Brain microvascular endothelial cell (primary cell): ENCODE results near the gene CORO7.

Experiments
- DNase-seq: peaks from one replicate; pipeline ENCODE4 v3.0.0-alpha.2; 2020
- H3K27ac ChIP-seq: fragments of 250-450 bp; sonication (Bioruptor Pico); 2 replicates; pipeline ENCODE4 v1.5.1; 2020; ENCODE audit warnings: mild to moderate bottlenecking, moderate library complexity
- H3K27me3 ChIP-seq: fragments of 250-450 bp; sonication (Bioruptor Pico); replicated peaks from 2 replicates; pipeline ENCODE4 v1.5.1; 2020; ENCODE audit warnings: mild to moderate bottlenecking
- H3K36me3 ChIP-seq: fragments of 250-450 bp; sonication (Bioruptor Pico); replicated peaks from 2 replicates; pipeline ENCODE4 v1.5.1; 2020; ENCODE audit warnings: mild to moderate bottlenecking
- H3K4me3 ChIP-seq: 2 replicates; pipeline ENCODE4 v1.5.1; 2011; ENCODE audit warnings: low read depth, mild to moderate bottlenecking, control low read depth, low read length, moderate library complexity
- in situ Hi-C: cut with HindIII; loops from 2 replicates; pipeline ENCODE4 v1.10.0; 2017; ENCODE audit warnings: low sequenced_read_pairs, low pct_ligation_motif_present
- TF ChIP-seq, protein P1 (sequence below): IDR thresholded peaks from 2 replicates; pipeline ENCODE4 v1.5.1; 2011; ENCODE audit warnings: low read depth, mild to moderate bottlenecking, moderate library complexity, low read length, control low read depth, inconsistent platforms; ENCODE audit errors: missing control alignments

The CORO7 gene

DNA sequence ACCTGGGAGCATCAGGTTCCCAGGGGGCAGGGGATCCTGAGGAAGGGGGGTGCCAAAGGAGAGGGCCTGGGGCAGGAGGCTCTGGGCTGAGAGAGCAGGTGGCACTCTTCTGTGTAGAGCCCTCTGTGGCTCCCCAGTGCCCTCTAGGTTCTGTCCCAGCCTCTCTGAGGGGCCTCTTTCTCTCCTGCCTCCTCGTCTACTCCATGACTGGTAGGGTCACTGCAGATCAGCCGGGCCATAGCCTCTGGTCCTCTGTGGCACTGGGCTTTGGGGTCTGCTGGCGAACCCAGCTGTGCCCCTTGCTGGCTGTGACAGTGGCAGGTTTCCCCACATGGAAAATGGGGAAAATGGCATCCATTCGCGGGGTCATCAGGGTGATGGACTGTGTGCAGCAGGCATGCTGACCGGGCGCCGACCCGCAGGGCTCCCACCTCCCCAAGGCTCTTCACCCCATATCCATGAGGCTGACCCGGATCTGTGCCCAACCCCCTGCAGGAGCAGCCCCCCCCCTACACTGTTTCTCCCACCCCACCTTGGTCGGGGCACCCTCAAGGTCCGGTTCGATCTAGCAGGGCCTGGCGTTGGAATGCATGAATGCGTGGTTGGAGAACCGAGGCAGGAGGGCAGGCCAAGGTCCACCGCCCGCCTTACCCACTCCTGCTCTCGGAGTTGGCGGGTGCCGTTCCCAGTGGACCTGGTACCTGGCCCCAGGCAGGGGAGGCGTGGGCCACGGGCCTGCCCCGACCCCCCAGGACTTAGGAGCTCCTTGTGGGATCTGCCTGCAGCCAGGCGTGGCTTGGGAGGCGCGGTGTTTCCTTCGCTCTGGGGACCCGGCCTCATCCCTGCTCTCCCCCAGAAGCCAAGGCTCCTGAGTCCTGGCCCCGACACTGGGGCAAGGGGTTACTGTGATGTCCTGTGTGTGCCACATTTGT is 94.0 kb downstream of the CORO7 start:
- no peak for DNase-seq
- TF ChIP-seq, protein P1, sequence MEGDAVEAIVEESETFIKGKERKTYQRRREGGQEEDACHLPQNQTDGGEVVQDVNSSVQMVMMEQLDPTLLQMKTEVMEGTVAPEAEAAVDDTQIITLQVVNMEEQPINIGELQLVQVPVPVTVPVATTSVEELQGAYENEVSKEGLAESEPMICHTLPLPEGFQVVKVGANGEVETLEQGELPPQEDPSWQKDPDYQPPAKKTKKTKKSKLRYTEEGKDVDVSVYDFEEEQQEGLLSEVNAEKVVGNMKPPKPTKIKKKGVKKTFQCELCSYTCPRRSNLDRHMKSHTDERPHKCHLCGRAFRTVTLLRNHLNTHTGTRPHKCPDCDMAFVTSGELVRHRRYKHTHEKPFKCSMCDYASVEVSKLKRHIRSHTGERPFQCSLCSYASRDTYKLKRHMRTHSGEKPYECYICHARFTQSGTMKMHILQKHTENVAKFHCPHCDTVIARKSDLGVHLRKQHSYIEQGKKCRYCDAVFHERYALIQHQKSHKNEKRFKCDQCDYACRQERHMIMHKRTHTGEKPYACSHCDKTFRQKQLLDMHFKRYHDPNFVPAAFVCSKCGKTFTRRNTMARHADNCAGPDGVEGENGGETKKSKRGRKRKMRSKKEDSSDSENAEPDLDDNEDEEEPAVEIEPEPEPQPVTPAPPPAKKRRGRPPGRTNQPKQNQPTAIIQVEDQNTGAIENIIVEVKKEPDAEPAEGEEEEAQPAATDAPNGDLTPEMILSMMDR: no peak
- H3K4me3 ChIP-seq: no peak overlapping the region
- in situ Hi-C loops: no loop called here
- H3K27me3 ChIP-seq: no peaks in the 10 kb centered on the region
- no peak overlapping the region for H3K27ac ChIP-seq
- H3K36me3 ChIP-seq: no peaks in the 10 kb centered on the region

DNA sequence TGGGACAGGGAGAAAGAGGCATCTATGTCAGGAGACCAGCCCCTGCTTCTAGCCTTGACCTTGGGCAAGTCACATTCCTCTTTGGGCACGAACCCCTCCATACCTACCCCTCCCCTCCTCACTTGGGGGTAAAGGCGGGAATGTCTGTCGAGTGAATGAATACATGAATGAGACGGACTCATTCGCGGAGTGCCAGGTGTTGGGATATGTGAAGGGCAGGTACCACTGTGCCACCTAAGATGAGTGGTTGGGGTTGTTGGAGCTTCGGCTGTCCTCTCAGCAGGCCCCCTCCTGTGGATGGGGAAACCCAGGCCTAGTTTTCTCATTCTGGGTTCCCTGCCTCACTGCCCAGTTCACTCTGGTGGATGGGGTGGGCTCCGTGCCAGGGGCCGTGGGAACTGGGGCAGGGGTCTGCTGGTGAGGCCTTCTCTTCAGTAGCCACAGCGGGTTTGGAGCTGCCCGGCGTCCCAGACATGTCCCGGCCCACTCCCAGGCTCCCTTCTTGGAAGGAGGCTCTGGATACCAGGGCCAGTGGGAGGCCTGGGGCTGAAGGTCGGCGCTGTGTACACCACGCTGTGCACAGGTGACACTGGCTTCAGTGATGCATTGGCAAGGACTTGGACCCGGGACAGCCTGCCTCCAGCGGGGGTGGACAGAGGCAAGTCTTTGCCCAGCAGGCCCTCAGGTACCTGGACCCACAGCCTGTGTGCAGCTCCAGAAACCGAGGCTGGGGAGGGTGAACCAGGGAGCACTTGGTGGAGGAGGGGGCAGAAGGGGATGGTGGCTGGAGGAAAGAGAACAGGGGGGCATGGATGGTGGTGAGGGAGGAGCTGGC is 94.9 kb downstream of the CORO7 start:
- Histone ChIP-seq H3K4me3 (no peak overlapping the region), H3K27me3 (no peaks in the 10 kb centered on the region), H3K27ac (no peak overlapping the region), H3K36me3 (no peaks in the 10 kb centered on the region)
- TF ChIP-seq, protein P1: no peak
- DNase-seq: no peak
- in situ Hi-C loops: no loop called here

DNA sequence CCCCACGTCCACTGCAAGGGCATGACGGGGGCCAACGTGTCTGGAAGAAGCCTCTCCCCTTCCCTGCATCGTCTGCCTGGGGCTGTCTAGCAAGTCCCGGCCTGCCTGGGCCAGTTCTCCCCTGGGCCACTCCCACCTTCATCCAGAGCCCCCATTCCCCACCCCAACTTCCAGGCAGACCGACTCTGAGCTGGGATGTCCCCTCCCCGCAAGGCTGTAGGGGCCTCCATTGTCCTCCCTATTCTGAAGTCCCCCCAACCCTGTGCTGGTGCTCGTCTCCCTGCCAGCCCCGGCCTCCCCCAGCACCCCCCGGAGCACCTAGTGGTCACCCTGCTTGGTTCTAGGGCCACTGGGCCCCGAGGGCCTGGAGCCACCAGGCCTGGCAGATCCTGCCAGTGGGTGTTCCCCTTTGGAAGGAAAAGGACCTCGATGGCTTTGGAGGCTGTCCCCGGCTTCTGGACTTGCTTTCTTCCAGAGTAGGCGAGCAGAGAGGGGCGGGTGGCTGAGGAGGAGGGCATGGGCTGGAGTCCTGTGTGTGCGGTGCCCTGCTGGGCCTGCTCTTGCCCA is 95.7 kb downstream of the CORO7 start:
- Histone ChIP-seq H3K36me3 (no peaks in the 10 kb centered on the region), H3K27me3 (no peaks in the 10 kb centered on the region), H3K27ac (no peak overlapping the region), H3K4me3 (no peak overlapping the region)
- TF ChIP-seq, protein P1: no peak
- in situ Hi-C loops: no loop called here
- no peak for DNase-seq

DNA sequence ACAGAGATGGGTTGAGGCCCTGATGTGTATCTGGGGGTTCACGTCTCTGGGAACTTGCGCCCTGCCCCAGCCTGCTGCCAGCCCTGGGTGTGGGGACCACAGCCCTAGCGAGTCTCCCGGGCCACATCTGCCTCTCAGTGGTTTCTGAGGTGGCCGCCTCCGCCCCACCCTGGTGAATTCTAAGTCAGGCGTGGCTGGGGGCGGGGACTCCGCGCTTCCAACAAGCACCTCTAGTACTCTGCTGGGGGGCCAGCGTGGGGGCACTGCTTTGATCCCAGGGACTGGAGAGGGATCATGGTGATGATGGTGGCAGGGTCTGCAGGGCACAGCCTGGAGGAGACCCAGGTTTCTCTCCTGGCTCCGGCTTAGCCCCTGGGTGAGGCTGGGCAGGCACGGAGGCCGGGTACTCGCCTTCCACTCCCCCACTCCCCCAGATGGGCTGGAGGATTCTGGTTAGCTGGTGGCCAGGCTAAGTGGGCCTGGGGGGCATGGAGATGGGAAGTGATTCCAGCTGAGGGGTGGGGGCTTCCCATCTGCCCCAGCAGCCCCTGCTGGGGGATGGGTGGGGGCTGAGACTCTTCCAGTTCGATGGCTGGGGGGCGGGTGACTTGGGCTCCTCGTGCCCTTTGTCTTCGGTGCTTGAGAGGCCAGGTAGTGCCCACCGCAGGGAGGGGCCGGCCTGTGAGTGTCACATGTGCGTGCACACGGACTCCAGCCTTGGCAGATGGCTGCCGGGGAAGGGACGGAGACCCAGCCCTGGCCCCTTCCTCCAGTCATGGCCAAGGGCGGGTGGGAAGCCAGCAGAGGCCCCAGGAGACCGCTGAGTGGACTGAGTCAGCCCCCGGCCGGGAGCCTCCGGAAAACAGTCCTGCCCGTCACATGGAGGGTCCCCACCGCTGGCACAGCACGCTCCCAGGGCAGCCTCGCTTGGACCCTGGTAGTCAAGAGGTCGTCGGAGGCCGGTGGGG is 96.7 kb downstream of the CORO7 start:
- H3K36me3 ChIP-seq: no peaks in the 10 kb centered on the region
- DNase-seq: no peak
- in situ Hi-C loops: no loop called here
- H3K27ac ChIP-seq: no peak overlapping the region
- TF ChIP-seq, protein P1: no peak
- H3K27me3 ChIP-seq: no peaks in the 10 kb centered on the region
- H3K4me3 ChIP-seq: no peak overlapping the region

DNA sequence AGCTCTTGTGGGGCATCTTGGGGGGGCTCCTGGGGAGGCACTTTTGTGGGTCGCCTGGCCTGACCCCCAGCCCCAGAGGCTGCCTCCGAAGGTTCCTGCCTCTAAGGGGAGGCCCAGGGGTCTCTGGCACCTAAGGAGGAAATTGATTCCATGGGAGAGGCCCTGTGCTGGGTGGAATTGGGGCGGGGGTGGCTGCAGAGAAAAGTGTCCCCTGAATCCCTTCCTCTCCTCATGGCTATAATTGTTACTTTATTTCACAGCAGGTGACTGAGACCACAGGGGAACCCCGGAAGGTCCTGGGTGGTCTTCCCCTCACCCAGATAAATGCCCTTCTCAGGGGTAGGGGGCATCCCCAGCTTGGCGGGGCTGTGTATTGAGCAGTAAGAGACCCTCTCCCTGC is 97.4 kb downstream of the CORO7 start:
- H3K4me3 ChIP-seq: no peak overlapping the region
- H3K36me3 ChIP-seq: no peaks in the 10 kb centered on the region
- TF ChIP-seq, protein P1: no peak
- in situ Hi-C loops: no loop called here
- no peaks in the 10 kb centered on the region for H3K27me3 ChIP-seq
- no peak overlapping the region for H3K27ac ChIP-seq
- DNase-seq: no peak
